MM.1S (cell line): ENCODE measurements around the gene NFKBIA.

ENCODE experiments used
- EZH2 ChIP-seq: fragments of 300-600 bp; sonication (generic); optimal IDR thresholded peaks from 2 replicates; pipeline ENCODE3; 2017; ENCODE audit warnings: low read depth, mild to moderate bottlenecking, antibody characterized with exemption, low read length, mixed read lengths
- EZH2phosphoT487 ChIP-seq: fragments of 300-600 bp; sonication (generic); IDR thresholded peaks from 2 replicates; pipeline ENCODE4 v1.6.1; 2018; ENCODE audit warnings: antibody characterized with exemption, low read length
- TF ChIP-seq, protein P1 (sequence below): fragments of 300-600 bp; sonication (generic); IDR thresholded peaks from 2 replicates; pipeline ENCODE4 v1.5.1; 2016; ENCODE audit warnings: antibody characterized with exemption, low read length, mixed read lengths

GRCh38 chr14:35438910-35439713 is 34.6 kb upstream of the NFKBIA start:
- no peak for TF ChIP-seq EZH2
- TF ChIP-seq, protein P1, sequence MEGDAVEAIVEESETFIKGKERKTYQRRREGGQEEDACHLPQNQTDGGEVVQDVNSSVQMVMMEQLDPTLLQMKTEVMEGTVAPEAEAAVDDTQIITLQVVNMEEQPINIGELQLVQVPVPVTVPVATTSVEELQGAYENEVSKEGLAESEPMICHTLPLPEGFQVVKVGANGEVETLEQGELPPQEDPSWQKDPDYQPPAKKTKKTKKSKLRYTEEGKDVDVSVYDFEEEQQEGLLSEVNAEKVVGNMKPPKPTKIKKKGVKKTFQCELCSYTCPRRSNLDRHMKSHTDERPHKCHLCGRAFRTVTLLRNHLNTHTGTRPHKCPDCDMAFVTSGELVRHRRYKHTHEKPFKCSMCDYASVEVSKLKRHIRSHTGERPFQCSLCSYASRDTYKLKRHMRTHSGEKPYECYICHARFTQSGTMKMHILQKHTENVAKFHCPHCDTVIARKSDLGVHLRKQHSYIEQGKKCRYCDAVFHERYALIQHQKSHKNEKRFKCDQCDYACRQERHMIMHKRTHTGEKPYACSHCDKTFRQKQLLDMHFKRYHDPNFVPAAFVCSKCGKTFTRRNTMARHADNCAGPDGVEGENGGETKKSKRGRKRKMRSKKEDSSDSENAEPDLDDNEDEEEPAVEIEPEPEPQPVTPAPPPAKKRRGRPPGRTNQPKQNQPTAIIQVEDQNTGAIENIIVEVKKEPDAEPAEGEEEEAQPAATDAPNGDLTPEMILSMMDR: peak; percentile 31
- no peak for TF ChIP-seq EZH2phosphoT487
